Testis (tissue), 2 donors: ENCODE results near the gene SACS.

Experiments used
- POLR2A ChIP-seq: fragments of 450-650 bp; IDR thresholded peaks from one replicate; pipeline ENCODE4 v1.6.1; 2017; ENCODE audit warnings: antibody characterized with exemption, mild to moderate bottlenecking, moderate library complexity
- TF ChIP-seq, protein P1 (sequence below), 3 experiments: fragments of 450-650 bp in 2 of 3; fragments of 200-600 bp in 1 of 3; sonication (generic) in 1 of 3; IDR thresholded peaks; one replicate each; pipeline ENCODE4 v1.5.1; 2016 to 2019; ENCODE audit warnings: antibody characterized with exemption in 3 of 3, mild to moderate bottlenecking in 2 of 3, moderate library complexity in 1 of 3

DNA sequence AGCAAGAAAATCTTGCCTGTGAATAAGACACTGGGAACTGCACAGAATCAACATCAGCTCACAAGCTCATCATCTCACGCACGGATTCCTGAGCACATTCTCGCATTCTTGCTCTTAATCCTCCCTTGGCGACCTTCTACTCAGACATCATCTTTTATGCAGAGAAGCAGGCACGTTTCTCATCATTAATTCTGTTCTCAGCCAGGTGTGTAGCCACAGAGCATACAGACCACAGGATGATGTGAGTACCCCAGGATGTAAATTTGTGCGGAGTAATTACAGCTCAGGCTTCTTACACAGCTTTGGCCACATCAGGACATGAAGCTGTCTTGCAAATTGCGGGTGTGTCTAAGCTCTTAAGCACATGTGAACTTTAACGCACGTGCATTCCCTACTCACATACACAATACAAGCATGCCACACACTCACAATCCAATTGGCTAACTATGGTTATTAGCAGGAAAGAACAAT lies 36.5 kb upstream of the SACS start:
- TF ChIP-seq, protein P1, sequence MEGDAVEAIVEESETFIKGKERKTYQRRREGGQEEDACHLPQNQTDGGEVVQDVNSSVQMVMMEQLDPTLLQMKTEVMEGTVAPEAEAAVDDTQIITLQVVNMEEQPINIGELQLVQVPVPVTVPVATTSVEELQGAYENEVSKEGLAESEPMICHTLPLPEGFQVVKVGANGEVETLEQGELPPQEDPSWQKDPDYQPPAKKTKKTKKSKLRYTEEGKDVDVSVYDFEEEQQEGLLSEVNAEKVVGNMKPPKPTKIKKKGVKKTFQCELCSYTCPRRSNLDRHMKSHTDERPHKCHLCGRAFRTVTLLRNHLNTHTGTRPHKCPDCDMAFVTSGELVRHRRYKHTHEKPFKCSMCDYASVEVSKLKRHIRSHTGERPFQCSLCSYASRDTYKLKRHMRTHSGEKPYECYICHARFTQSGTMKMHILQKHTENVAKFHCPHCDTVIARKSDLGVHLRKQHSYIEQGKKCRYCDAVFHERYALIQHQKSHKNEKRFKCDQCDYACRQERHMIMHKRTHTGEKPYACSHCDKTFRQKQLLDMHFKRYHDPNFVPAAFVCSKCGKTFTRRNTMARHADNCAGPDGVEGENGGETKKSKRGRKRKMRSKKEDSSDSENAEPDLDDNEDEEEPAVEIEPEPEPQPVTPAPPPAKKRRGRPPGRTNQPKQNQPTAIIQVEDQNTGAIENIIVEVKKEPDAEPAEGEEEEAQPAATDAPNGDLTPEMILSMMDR (IDR thresholded peaks at IDR 0.05): no peak
- no peak for TF ChIP-seq POLR2A
